Measurements from ENCODE around the gene IL12RB1. TPM values are rescaled to one million over a fixed set of nuclear protein-coding genes. Genes with fewer than 3 reads are reported as not detected.

IL12RB1 gene
- total and polyA plus RNA-seq, 2 of the 8 experiments (the other 6 are each of a cell fraction or from before 2014, with no cell fraction given) = 0.03 TPM; not detected in 1

DNA sequence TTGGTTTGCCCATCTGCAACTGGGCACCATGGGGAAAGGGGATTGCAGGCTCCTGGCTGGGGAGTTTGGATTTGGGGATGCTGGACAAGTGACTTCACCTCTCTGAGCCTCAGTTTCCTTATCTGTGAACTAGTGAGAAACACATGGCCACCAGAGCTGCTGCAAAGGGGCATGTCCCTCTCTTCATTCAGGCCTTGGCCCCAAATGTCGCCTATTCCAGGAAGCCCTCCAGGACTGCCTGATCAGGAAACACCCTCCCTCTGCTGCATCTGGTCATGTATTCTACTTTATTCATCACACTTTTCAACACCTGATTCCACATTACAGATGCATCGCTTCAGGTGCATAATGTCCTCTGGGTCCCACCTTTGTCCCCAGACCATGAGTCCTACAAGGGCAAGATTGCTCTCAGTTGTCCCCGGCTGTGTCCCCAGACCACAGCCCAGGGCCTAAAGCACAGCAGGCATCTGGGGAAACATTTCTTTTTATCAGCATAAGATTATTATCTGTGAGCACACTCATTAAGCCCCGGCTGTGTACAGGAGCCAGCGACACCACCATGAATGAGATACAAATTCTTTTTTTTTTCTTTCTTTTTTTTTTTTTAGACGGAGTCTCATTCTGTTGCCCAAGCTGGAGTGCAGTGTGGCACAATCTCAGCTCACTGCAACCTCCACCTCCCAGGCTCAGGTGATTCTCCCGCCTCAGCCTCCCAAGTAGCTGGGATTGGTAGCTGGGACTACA, 41.3 kb downstream of the IL12RB1 start:
- no peaks in the 10 kb centered on the region for H3K36me3 ChIP-seq (ENCODE audit: control insufficient read depth in 2 of 4, insufficient read depth in 4 of 4, low read length in 3 of 4)
- H3K23me2 ChIP-seq (ENCODE audit: low read depth, low read length) = 0 out of 2 replicates have a peak, but pooled peaks cover 2% of the 10 kb centered on the region
- H3K27ac ChIP-seq (ENCODE audit: low read depth, low read length) = no peak overlapping the region
- H2AFZ ChIP-seq (ENCODE audit: low read length) = 0 out of 2 replicates have a peak overlapping the region, but pooled peaks have one; percentile 8
- H3K14ac ChIP-seq (ENCODE audit: insufficient read length) = no peak overlapping the region
- H3K79me1 ChIP-seq (ENCODE audit: low read depth, low read length) = no peaks in the 10 kb centered on the region
- H4K20me1 ChIP-seq (replicated peaks in 1 of 2; ENCODE audit: control insufficient read depth in 1 of 2, insufficient read depth in 2 of 2, low read length in 2 of 2) = no peaks in the 10 kb centered on the region
- no peaks in the 10 kb centered on the region for H3K9me3 ChIP-seq (ENCODE audit: insufficient read depth in 2 of 2, low read depth in 1 of 2, low read length in 1 of 2)
- TF ChIP-seq TCF12 (IDR thresholded peaks at IDR 0.05; ENCODE audit: low read depth, low read length) (no peak), CREB1 (IDR thresholded peaks at IDR 0.05) (no peak), POLR2A (IDR thresholded peaks at IDR 0.05; ENCODE audit: control extremely low read depth in 1 of 2, low read depth in 2 of 2, low read length in 2 of 2) (no peak), NANOG (IDR thresholded peaks at IDR 0.05; ENCODE audit: insufficient read depth, low read depth, low read length, poor library complexity, severe bottlenecking) (no peak), TAF1 (IDR thresholded peaks at IDR 0.05; ENCODE audit: low read depth, low read length) (0 out of 2 replicates have a peak, but pooled peaks have one; percentile 8), SP4 (IDR thresholded peaks at IDR 0.05; ENCODE audit: low read length) (no peak), MAFK (IDR thresholded peaks at IDR 0.05; ENCODE audit: low read depth, low read length) (no peak)
- ChIA-PET POLR2A (ENCODE audit: partially characterized antibody) (interaction anchor here (0.6 to 0.7 kb wide), 2 partner anchors 22 to 127 kb away, joined by 3 to 4 read pairs; no protein-coding TSS in a partner anchor), CTCF (ENCODE audit: partially characterized antibody) (interaction anchor here (0.6 to 1.6 kb wide), 5 partner anchors 13 to 279 kb away, joined by 3 to 5 read pairs (median 3); no protein-coding TSS in a partner anchor)
- no peak overlapping the region for H4K91ac ChIP-seq (replicated peaks; ENCODE audit: insufficient read length, low read length)
- no peak overlapping the region for H2BK20ac ChIP-seq (ENCODE audit: low read length)
- H2AK5ac ChIP-seq (ENCODE audit: low read depth, low read length) = no peak overlapping the region
- peak overlapping the region; percentile 72; the same call in 1 of the 2 replicates for H2BK15ac ChIP-seq (ENCODE audit: low read length)
- H4K8ac ChIP-seq (ENCODE audit: extremely low read depth, insufficient read depth, low read length) = peak overlapping the region; percentile 65; the same call in 1 of the 2 replicates
- FAIRE-seq (no peak), DNase-seq (ENCODE audit: low read depth in 1 of 2, low spot score in 2 of 2) (no peak)
- H3K4me3 ChIP-seq (ENCODE audit: extremely low read depth in 1 of 4, insufficient read depth in 2 of 4, low read depth in 3 of 4, low read length in 4 of 4) = peak overlapping the region in 1 of 4 experiments; percentile 2; a peak in 1 of 8 replicates
- peak overlapping the region; percentile 8 to 14; a peak in 2 of 4 replicates for H3K4me2 ChIP-seq (ENCODE audit: insufficient read depth in 1 of 2, low read depth in 2 of 2, low read length in 2 of 2)
- 0 out of 2 replicates have a peak overlapping the region, but pooled peaks have one; percentile 75 for H2BK12ac ChIP-seq (ENCODE audit: low read depth, low read length)
- H3K4ac ChIP-seq (replicated peaks; ENCODE audit: insufficient read length, low read depth, low read length) = no peak overlapping the region
- no peak overlapping the region for H4K5ac ChIP-seq (ENCODE audit: insufficient read length, low read depth, low read length)
- 0 out of 2 replicates have a peak overlapping the region, but pooled peaks have one; percentile 35 for H2BK5ac ChIP-seq (ENCODE audit: low read depth, low read length)
- H3K23ac ChIP-seq (ENCODE audit: insufficient read length) = no peak overlapping the region
- peaks cover 0 to 3% (median 1%) of the 10 kb centered on the region in 4 experiments; a peak in 2 of 7 replicates for H3K4me1 ChIP-seq (replicated peaks in 1 of 4; ENCODE audit: control insufficient read depth in 3 of 4, insufficient read depth in 4 of 4, low read length in 3 of 4)
- H3K27me3 ChIP-seq (replicated peaks in 1 of 4; ENCODE audit: control insufficient read depth in 3 of 4, extremely low read depth in 1 of 4, insufficient read depth in 3 of 4, low read length in 3 of 4) = no peaks in the 10 kb centered on the region
- no peak overlapping the region for H3K18ac ChIP-seq (ENCODE audit: extremely low read depth, low read length)
- H2BK120ac ChIP-seq (replicated peaks; ENCODE audit: low read depth, low read length) = no peak overlapping the region
- H3K9ac ChIP-seq (replicated peaks in 1 of 4; ENCODE audit: extremely low read depth in 1 of 4, low read depth in 3 of 4, low read length in 3 of 4) = no peak overlapping the region
- H3K56ac ChIP-seq (replicated peaks; ENCODE audit: insufficient read length, low read depth, low read length) = no peak overlapping the region
- H3K79me2 ChIP-seq (ENCODE audit: control insufficient read depth in 1 of 2, insufficient read depth in 2 of 2, low read length in 2 of 2) = no peaks in the 10 kb centered on the region
- 90% methylated on average over 7 of the region's 7 CpGs; no CpG with 5 or more reads in 1 of the 2 experiments for WGBS, 2 experiments (ENCODE audit: extremely low coverage in 1 of 2, insufficient coverage in 1 of 2, insufficient read length in 1 of 2, insufficient replicate concordance in 2 of 2, low coverage in 1 of 2, low lambda C conversion rate in 2 of 2, missing lambda C conversion rate in 1 of 2)
